Activated effector memory CD4-positive, alpha-beta T cell treated with anti-CD3 and anti-CD28 coated beads, Interleukin-2, amount 50 U/mL, for 16 hours (primary cell): ENCODE data around the gene TBC1D5.
"Not testable (repeated sequence)": the region's sequence is repeated elsewhere in the genome, so short reads cannot be mapped to it uniquely, and the experiment has no call there.

Experiments used
- DNase-seq: peaks from one replicate; pipeline ENCODE4 v3.0.0-alpha.2; 2020

TBC1D5 gene, protein sequence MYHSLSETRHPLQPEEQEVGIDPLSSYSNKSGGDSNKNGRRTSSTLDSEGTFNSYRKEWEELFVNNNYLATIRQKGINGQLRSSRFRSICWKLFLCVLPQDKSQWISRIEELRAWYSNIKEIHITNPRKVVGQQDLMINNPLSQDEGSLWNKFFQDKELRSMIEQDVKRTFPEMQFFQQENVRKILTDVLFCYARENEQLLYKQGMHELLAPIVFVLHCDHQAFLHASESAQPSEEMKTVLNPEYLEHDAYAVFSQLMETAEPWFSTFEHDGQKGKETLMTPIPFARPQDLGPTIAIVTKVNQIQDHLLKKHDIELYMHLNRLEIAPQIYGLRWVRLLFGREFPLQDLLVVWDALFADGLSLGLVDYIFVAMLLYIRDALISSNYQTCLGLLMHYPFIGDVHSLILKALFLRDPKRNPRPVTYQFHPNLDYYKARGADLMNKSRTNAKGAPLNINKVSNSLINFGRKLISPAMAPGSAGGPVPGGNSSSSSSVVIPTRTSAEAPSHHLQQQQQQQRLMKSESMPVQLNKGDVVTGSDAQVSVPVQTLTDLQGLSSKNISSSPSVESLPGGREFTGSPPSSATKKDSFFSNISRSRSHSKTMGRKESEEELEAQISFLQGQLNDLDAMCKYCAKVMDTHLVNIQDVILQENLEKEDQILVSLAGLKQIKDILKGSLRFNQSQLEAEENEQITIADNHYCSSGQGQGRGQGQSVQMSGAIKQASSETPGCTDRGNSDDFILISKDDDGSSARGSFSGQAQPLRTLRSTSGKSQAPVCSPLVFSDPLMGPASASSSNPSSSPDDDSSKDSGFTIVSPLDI

DNA sequence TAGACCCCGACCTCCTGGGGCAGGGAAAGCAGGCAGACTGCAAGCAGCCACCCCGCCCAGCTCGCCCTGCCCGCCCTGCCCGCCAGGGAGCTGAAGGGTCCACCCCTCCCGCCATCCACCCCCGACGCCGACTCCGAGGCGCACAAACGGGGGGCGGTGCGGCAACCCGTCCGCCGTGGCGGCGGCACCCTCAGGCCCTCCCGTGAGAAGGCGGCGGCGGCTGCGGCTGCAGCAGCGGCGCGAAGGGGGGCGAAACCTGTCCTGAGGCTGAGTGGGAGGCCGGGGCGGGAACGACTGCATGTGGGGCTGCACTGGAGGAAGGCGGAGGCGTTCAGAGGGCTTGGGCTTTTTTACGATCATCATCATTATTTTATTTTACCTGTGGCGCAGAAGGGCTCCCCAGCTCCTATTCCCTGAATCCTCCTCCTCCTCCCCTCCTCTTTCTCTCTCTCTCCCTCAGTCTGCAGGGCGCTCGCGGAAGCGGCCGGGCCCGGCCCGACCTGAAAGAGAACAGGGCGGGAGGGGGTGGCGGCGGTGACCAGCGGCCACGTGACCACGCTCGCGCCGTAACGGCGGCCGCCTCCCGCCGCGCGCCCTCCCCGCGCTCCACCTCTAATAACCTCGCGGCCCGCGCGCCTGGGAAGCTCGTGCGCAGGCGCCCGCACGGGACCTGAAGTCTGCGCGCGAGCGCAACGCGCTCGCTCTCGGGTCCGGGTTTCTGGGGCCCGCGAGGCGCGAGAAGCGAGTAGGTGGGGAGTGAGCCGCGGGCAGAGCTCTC, at the start of gene TBC1D5:
TSS of gene TBC1D5 (minus strand) at position 530 of the 778 bp plus-strand sequence. CDS start 234,061 bp downstream, outside the sequence.
- DNase-seq = peak; percentile 96

- DNase-seq = no peak
Measured at GRCh38 chr3:17783426-17783825, 41.0 kb upstream of the TBC1D5 start.

DNA sequence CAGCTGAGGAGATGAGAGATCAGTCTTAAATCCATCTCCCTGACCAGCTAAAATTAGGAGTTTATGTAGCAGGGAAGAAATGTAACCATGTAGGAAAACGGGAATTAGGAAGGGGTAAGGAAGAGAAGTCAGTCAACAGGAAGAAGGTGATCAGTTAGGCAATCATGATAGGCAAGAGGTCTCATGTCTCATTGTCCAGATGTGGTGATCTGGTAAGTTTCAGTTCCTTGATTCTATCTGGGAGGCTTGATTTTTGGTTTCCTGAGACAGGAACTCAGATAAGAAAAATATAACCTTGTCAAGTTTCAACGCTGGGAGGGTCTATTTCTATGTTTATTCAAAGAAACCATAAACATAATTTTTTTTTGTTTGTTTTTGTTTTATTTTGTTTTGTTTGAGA, 40.3 kb upstream of the TBC1D5 start:
- no peak for DNase-seq

GRCh38 chr3:17780369-17780768, 37.9 kb upstream of the TBC1D5 start:
- not testable (repeated sequence) for DNase-seq

GRCh38 chr3:17779304-17780250, 37.1 kb upstream of the TBC1D5 start:
- DNase-seq = not testable (repeated sequence)

GRCh38 chr3:17777326-17777725, 34.9 kb upstream of the TBC1D5 start:
- DNase-seq = not testable (repeated sequence)

GRCh38 chr3:17775073-17775472, 32.6 kb upstream of the TBC1D5 start:
- DNase-seq = no peak

DNA sequence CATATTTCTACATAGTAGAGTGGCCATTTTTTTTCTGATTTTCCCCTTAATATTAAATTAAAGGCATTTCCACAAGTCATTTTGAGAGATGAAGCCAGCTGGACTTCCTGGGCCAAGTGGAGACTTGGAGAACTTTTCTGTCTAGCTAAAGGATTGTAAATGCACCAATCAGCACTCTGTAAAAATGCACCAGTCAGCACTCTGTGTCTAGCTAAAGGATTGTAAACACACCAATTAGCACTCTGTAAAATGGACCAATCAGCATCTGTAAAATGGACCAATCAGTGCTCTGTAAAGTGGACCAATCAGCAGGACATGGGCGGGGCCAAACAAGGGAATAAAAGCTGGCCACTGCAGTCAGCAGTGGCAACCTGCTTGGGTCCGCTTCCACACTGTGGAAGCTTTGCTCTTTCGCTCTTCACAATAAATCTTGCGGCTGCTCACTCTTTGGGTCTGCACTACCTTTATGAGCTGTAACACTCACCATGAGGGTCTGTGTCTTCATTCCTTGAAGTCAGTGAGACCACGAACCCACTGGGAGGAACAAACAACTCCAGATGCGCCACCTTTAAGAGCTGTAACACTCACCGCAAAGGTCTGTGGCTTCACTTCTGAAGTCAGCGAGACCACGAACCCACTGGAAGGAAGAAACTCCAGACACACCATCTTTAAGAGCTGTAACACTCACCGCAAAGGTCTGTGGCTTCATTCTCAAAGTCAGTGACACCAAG, 31.9 kb upstream of the TBC1D5 start:
- DNase-seq = not testable (repeated sequence)

GRCh38 chr3:17772556-17772955, 30.1 kb upstream of the TBC1D5 start:
- no peak for DNase-seq

DNA sequence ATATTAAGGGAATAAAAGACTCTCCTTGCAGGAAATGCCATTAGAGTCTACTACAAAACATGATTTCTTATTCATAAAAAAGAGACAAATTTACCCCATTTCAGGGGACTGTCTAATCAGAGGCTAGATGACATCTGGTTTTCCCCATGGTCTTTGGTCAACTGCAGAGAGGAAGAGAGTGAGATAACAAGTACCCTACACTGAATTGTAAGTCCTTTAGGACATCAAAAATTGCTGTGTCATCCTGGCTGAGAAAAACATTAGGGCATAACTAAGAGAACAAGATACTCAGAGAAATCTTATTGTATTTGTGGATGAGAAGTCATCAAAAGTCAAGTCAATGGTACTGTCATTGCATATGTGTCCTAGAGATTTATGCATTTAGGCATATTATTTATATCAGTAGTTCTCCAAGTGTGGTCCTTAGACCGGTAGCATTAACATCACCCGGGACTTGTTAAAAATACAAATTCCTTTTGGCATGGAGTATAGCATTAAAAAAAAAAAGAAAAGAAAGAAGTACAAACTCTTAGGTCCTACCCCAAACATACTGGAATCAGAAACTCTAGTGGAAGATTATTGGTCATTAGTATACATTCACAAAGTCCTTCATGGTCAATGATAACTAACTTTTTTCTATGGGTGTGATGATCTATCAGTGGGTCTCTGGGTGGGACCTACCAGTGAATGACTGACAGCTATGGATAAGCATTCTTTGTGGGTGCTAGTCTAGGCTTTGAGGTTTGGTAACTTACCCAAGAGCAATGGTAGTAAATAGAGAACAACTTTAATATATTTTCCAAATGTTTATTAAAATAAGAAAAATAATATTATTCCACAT, 29.0 kb upstream of the TBC1D5 start:
- no peak for DNase-seq

DNA sequence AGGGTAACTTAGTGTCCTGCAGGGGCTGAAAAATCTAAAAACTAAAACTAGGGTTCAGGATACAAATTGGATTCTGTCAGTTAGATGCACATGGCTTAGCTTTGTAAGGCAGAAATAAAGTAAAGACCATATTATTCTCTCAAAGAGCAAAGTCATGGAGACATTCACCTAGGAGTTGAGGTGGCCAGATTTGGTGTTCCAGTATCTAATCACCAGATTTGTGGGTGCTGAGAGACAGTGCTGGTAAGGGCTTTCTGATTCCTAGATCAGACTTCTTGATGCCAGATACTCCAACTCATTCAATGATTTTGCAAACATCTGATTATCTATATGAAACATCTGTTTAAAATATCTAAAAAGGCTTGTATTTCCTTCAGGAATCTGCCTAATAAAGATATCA, 28.3 kb upstream of the TBC1D5 start:
- DNase-seq = no peak

- DNase-seq = no peak
Measured at GRCh38 chr3:17765819-17766472, 23.5 kb upstream of the TBC1D5 start.

GRCh38 chr3:17761563-17761962, 19.1 kb upstream of the TBC1D5 start:
- no peak for DNase-seq

- DNase-seq = no peak
Measured at GRCh38 chr3:17759901-17760300, 17.5 kb upstream of the TBC1D5 start.

GRCh38 chr3:17755836-17756235, 13.4 kb upstream of the TBC1D5 start:
- DNase-seq = no peak

- no peak for DNase-seq
Measured at GRCh38 chr3:17753632-17753992, 11.2 kb upstream of the TBC1D5 start.

GRCh38 chr3:17752876-17753631, 10.6 kb upstream of the TBC1D5 start:
- DNase-seq = no peak

DNA sequence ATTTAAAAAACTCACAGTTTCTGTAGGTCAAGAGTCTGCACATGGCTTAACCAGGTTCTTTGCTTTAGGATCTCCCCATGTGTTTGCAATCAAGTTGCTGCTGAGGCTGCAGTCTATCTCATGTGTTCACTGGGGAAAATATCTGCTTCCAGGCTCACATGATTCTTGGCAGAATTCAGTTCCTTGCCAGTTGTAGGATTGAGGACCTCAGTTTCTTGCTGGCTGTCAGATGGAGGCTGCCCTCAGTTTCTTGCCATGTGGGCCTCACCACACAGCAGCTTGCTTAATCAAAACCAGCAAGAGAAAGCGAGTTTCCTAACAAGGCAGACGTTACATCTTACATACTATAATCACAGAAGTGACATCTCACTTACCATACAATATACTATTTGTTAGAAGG, 10.0 kb upstream of the TBC1D5 start:
- DNase-seq = no peak

DNA sequence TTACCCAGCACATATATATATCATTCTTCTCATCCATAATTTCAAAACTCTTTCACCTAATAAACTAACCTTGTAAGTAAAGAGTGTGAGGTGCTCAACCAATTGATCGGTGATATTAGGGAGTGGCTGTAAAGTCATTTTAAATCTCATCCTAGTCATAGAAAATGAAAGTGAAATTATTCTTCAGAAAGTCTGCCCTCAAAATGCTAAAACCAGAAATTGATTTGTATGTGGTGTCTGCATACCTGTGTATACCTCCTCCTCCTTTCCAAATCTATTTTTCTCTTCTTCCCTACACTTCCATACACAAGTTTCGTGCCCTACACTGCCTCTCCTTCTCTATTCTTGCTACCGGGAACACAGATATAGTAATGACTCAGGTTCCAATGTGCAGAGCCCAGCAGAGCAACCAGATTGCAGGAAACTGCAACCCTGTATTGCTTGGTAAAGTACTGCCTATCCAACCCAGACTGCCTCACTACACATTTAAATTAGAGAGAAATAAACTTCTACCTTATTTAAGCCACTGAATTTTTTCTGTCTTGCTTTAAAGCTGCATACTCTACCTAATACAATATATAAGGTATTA, 7.4 kb upstream of the TBC1D5 start:
- DNase-seq = no peak
